SU-DHL-6 (cell line): Measurements from ENCODE around the gene EXOC4.

ENCODE experiments used
- H2AFZ ChIP-seq: fragments of 200-600 bp; sonication (generic); 2 replicates; pipeline ENCODE4 v1.6.1; 2014; ENCODE audit warnings: low read depth, mild to moderate bottlenecking, moderate library complexity, mixed read lengths, antibody characterized with exemption, low read length; ENCODE audit not compliant: severe bottlenecking
- H3F3A ChIP-seq: fragments of 200-600 bp; shearing (Covaris generic); 2 replicates; pipeline ENCODE4 v1.6.0; 2016; ENCODE audit warnings: antibody characterized with exemption, mild to moderate bottlenecking; ENCODE audit not compliant: insufficient read depth
- H3K27ac ChIP-seq: fragments of 200-600 bp; sonication (generic); 2 replicates; pipeline ENCODE4 v1.5.1; 2016; ENCODE audit warnings: low read depth, mild to moderate bottlenecking, low read length, moderate library complexity, mixed read lengths
- H3K27me3 ChIP-seq: fragments of 200-600 bp; sonication (generic), shearing (Covaris generic); 2 replicates; pipeline ENCODE4 v1.6.0; 2014; ENCODE audit warnings: mild to moderate bottlenecking, low read length
- H3K36me3 ChIP-seq: fragments of 200-600 bp; sonication (generic); 2 replicates; pipeline ENCODE4 v1.6.1; 2014; ENCODE audit warnings: mild to moderate bottlenecking, low read length, mixed read lengths
- H3K4me2 ChIP-seq: fragments of 300-600, 200-600 bp; shearing (Covaris generic), sonication (generic); 2 replicates; pipeline ENCODE4 v1.6.0; 2014; ENCODE audit warnings: low read length, low read depth, mild to moderate bottlenecking; ENCODE audit not compliant: poor library complexity, severe bottlenecking
- H3K4me3 ChIP-seq: fragments of 200-600 bp; sonication (generic); 2 replicates; pipeline ENCODE4 v1.5.1; 2014; ENCODE audit warnings: antibody characterized with exemption, low read length, mild to moderate bottlenecking, mixed read lengths; ENCODE audit not compliant: insufficient read depth, poor library complexity, severe bottlenecking
- H3K79me2 ChIP-seq: fragments of 200-600 bp; sonication (generic); 2 replicates; pipeline ENCODE4 v1.6.1; 2014; ENCODE audit warnings: mild to moderate bottlenecking, low read length, moderate library complexity; ENCODE audit not compliant: insufficient read depth
- H3K9ac ChIP-seq: fragments of 200-600 bp; sonication (generic); 2 replicates; pipeline ENCODE4 v1.7.0; 2014; ENCODE audit warnings: mild to moderate bottlenecking, low read length
- H3K9me2 ChIP-seq: fragments of 200-600 bp; sonication (generic); replicated peaks from 2 replicates; pipeline ENCODE4 v1.6.1; 2014; ENCODE audit warnings: low read length; ENCODE audit not compliant: insufficient read depth
- H3K9me3 ChIP-seq: fragments of 200-600 bp; sonication (generic); 2 replicates; pipeline ENCODE4 v1.6.1; 2014; ENCODE audit warnings: low read length, mixed read lengths; ENCODE audit not compliant: insufficient read depth
- H4K20me1 ChIP-seq: fragments of 200-600 bp; sonication (generic); 2 replicates; pipeline ENCODE4 v1.6.1; 2014; ENCODE audit warnings: low read depth, mild to moderate bottlenecking, antibody characterized with exemption, low read length, moderate library complexity, mixed read lengths
- EZH2phosphoT487 ChIP-seq: fragments of 200-600 bp; sonication (generic), shearing (Covaris generic); conservative IDR thresholded peaks from 2 replicates; pipeline ENCODE4 v1.6.1; 2018; ENCODE audit warnings: mild to moderate bottlenecking, antibody characterized with exemption, low read length, moderate library complexity, mixed read lengths
- TF ChIP-seq, protein P1 (sequence below): fragments of 200-600 bp; sonication (generic); IDR thresholded peaks from one replicate; pipeline ENCODE4 v1.5.1; 2017; ENCODE audit warnings: antibody characterized with exemption, mild to moderate bottlenecking, low read length, moderate library complexity; ENCODE audit not compliant: insufficient read depth, poor library complexity, severe bottlenecking

EXOC4 gene

DNA sequence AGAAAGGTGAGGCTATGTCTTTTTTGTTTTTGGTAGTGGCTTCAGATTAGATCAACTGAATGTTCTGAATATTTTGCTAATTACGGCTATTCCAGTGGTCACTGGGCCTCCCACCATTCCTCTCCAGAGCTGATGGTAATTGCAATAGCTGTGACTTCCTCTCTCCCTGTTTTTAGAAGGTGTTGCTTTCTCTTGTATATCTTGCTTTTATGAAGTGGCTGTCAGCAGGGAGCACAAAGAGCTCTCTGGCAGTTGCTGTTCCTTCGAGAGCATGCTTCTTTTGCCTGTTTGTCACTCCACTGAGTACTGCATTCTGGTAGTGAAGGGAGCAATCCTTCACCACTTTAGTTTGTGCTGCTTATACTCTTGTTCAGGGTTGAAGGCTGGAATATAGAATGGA, 133.3 kb downstream of the EXOC4 start:
- no peak overlapping the region for H3K4me2 ChIP-seq
- H3K9ac ChIP-seq: no peak overlapping the region

DNA sequence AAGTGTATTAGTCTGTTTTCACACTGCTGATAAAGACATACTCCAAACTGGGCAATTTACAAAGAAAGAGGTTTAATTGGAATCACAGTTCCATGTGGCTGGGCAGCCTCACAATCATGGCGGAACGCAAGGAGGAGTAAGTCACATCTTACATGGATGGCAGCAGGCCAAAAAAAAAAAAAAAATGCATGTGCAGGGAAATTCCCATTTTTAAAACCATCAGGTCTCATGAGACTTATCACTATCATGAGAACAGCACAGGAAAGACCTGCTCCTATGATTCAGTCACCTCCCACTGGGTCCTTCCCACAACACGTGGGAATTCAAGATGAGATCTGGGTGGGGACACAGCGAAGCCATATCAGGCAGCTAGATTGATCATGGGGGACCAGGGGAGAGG, 136.8 kb downstream of the EXOC4 start:
- TF ChIP-seq, protein P1, sequence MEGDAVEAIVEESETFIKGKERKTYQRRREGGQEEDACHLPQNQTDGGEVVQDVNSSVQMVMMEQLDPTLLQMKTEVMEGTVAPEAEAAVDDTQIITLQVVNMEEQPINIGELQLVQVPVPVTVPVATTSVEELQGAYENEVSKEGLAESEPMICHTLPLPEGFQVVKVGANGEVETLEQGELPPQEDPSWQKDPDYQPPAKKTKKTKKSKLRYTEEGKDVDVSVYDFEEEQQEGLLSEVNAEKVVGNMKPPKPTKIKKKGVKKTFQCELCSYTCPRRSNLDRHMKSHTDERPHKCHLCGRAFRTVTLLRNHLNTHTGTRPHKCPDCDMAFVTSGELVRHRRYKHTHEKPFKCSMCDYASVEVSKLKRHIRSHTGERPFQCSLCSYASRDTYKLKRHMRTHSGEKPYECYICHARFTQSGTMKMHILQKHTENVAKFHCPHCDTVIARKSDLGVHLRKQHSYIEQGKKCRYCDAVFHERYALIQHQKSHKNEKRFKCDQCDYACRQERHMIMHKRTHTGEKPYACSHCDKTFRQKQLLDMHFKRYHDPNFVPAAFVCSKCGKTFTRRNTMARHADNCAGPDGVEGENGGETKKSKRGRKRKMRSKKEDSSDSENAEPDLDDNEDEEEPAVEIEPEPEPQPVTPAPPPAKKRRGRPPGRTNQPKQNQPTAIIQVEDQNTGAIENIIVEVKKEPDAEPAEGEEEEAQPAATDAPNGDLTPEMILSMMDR: no peak
- TF ChIP-seq EZH2phosphoT487: no peak
- Histone ChIP-seq H3K9ac (no peak overlapping the region), H3K4me2 (no peak overlapping the region), H3K27ac (no peak overlapping the region), H2AFZ (no peak overlapping the region), H4K20me1 (peaks cover 3% of the 10 kb centered on the region; the same call in 1 of the 2 replicates), H3K36me3 (no peaks in the 10 kb centered on the region), H3F3A (no peaks in the 10 kb centered on the region), H3K27me3 (no peaks in the 10 kb centered on the region), H3K9me2 (no peaks in the 10 kb centered on the region), H3K79me2 (no peaks in the 10 kb centered on the region), H3K4me3 (no peak overlapping the region), H3K9me3 (no peaks in the 10 kb centered on the region)

More for the DNA sequence above, 133.3 kb downstream of the EXOC4 start:
- Histone ChIP-seq H3K9me2 (no peaks in the 10 kb centered on the region), H3K4me3 (no peak overlapping the region), H4K20me1 (peaks cover 3% of the 10 kb centered on the region; the same call in 1 of the 2 replicates), H3K79me2 (no peaks in the 10 kb centered on the region), H3K36me3 (no peaks in the 10 kb centered on the region), H2AFZ (no peak overlapping the region), H3K27ac (no peak overlapping the region), H3F3A (no peaks in the 10 kb centered on the region), H3K27me3 (no peaks in the 10 kb centered on the region), H3K9me3 (no peaks in the 10 kb centered on the region)
- TF ChIP-seq, protein P1: no peak
- TF ChIP-seq EZH2phosphoT487: no peak

DNA sequence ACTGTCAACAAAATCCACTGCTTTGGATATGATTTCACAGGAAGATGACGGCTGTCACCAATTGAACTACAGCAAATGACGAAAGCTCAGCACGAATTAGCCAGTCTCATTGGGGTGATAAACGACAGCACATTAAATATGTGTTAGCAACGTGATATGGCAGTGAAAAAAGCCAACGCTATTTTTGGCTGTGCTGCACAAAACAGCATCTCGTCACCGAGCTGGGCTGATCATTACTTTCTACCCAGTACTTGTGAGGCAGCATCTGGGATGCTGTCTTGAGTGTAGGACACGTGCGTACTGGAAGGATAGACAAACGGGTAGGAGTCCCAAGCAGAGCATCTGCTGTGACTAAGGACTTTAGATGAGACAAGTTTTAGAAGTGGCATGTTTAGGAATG, 138.3 kb downstream of the EXOC4 start:
- H3K9me2 ChIP-seq: no peaks in the 10 kb centered on the region
- H3K4me3 ChIP-seq: no peak overlapping the region
- no peaks in the 10 kb centered on the region for H3F3A ChIP-seq
- no peak overlapping the region for H3K4me2 ChIP-seq
- H2AFZ ChIP-seq: no peak overlapping the region
- no peaks in the 10 kb centered on the region for H3K9me3 ChIP-seq
- no peaks in the 10 kb centered on the region for H3K27me3 ChIP-seq
- no peaks in the 10 kb centered on the region for H3K79me2 ChIP-seq
- H3K9ac ChIP-seq: no peak overlapping the region
- TF ChIP-seq EZH2phosphoT487: no peak
- TF ChIP-seq, protein P1: no peak
- H4K20me1 ChIP-seq: peaks cover 3% of the 10 kb centered on the region; the same call in 1 of the 2 replicates
- no peak overlapping the region for H3K27ac ChIP-seq
- no peaks in the 10 kb centered on the region for H3K36me3 ChIP-seq
